Keratinocyte (primary cell): ENCODE results near the gene MATN4. TPM values are rescaled to one million over a fixed set of nuclear protein-coding genes. Genes with fewer than 3 reads are reported as not detected.

Experiments used
- DNase-seq: peaks from one replicate; pipeline ENCODE4 v3.0.0-alpha.2; 2011; ENCODE audit warnings: low read depth, missing footprints, low spot score
- FAIRE-seq: peaks from 2 replicates; lab custom pipeline; 2011; peaks lifted over from hg19 to GRCh38; lab: Jason Lieb, UNC
- H2AFZ ChIP-seq: 2 replicates; pipeline ENCODE4 v1.6.0; 2012; ENCODE audit warnings: low read length, control low read depth, inconsistent platforms; ENCODE audit not compliant: control insufficient read depth
- H3K27ac ChIP-seq: 2 replicates; pipeline ENCODE4 v1.5.1; 2011; ENCODE audit warnings: low read length; ENCODE audit not compliant: control insufficient read depth, insufficient read depth
- H3K27me3 ChIP-seq: 3 replicates; pipeline ENCODE4 v1.6.0; 2011; ENCODE audit warnings: low read length; ENCODE audit not compliant: control insufficient read depth, insufficient read depth; ENCODE audit errors: extremely low read depth
- H3K36me3 ChIP-seq, 2 experiments: 2 replicates in 1 of 2; 3 replicates in 1 of 2; pipeline ENCODE4 v1.5.1; 2011; ENCODE audit warnings: low read length in 2 of 2, mild to moderate bottlenecking in 1 of 2; ENCODE audit not compliant: control insufficient read depth in 2 of 2, insufficient read depth in 2 of 2; ENCODE audit errors: extremely low read depth in 1 of 2
- H3K4me1 ChIP-seq: 3 replicates; pipeline ENCODE4 v1.5.1; 2011; ENCODE audit warnings: low read length; ENCODE audit not compliant: control insufficient read depth, insufficient read depth; ENCODE audit errors: extremely low read depth
- H3K4me2 ChIP-seq: 3 replicates; pipeline ENCODE4 v1.6.0; 2011; ENCODE audit warnings: low read depth, low read length; ENCODE audit not compliant: control insufficient read depth, insufficient read depth; ENCODE audit errors: extremely low read depth
- H3K4me3 ChIP-seq, 3 experiments: fragments of 200-600 bp in 1 of 3; sonication (generic) in 1 of 3; 2 replicates in 2 of 3; 3 replicates in 1 of 3; pipeline ENCODE4 v1.5.1; 2011 to 2016; ENCODE audit warnings: low read length in 3 of 3, mild to moderate bottlenecking in 3 of 3, control low read depth in 2 of 3, inconsistent platforms in 1 of 3, low read depth in 1 of 3, mixed read lengths in 1 of 3, mixed run types in 1 of 3, moderate library complexity in 1 of 3; ENCODE audit not compliant: control insufficient read depth in 2 of 3, insufficient read depth in 2 of 3; ENCODE audit errors: extremely low read depth in 1 of 3
- H3K79me2 ChIP-seq: 2 replicates; pipeline ENCODE4 v1.6.0; 2012; ENCODE audit warnings: low read length; ENCODE audit not compliant: control insufficient read depth, insufficient read depth
- H3K9ac ChIP-seq: 3 replicates; pipeline ENCODE4 v1.6.0; 2011; ENCODE audit warnings: low read length; ENCODE audit not compliant: control insufficient read depth, insufficient read depth; ENCODE audit errors: extremely low read depth
- H3K9me1 ChIP-seq: 3 replicates; pipeline ENCODE4 v1.6.0; 2011; ENCODE audit warnings: low read length; ENCODE audit not compliant: control insufficient read depth, insufficient read depth; ENCODE audit errors: extremely low read depth
- H3K9me3 ChIP-seq: 2 replicates; pipeline ENCODE4 v1.5.1; 2012; ENCODE audit warnings: low read depth, low read length; ENCODE audit not compliant: control insufficient read depth
- H4K20me1 ChIP-seq: 3 replicates; pipeline ENCODE4 v1.6.0; 2011; ENCODE audit warnings: low read length; ENCODE audit not compliant: control insufficient read depth, insufficient read depth; ENCODE audit errors: extremely low read depth
- CTCF ChIP-seq, 3 experiments: IDR thresholded peaks in 1 of 3; conservative IDR thresholded peaks in 1 of 3; optimal IDR thresholded peaks in 1 of 3; 2 replicates in 2 of 3; 3 replicates in 1 of 3; pipeline versions ENCODE3 to v1.5.1; 2011; ENCODE audit warnings: low read length in 3 of 3, mild to moderate bottlenecking in 3 of 3, moderate library complexity in 2 of 3, control low read depth in 1 of 3, inconsistent platforms in 1 of 3; ENCODE audit not compliant: insufficient read depth in 2 of 3; ENCODE audit errors: extremely low read depth in 1 of 3
- EZH2 ChIP-seq: IDR thresholded peaks from one replicate; pipeline ENCODE4 v1.6.1; 2012; ENCODE audit warnings: inconsistent platforms, mild to moderate bottlenecking, low read length, moderate library complexity
- dilution Hi-C: fragments of 300-500 bp; cut with MboI; formaldehyde crosslinking; loops from one replicate; pipeline ENCODE4 v1.7.0; 2020; ENCODE audit warnings: low sequenced_read_pairs; ENCODE audit not compliant: extremely low pct_ligation_motif_present
- polyA plus RNA-seq, 5 experiments: library from polyadenylated mRNA; depleted of rRNA in 3 of 5; stranded (reverse) in 3 of 5; stranded (forward) in 1 of 5; unstranded in 1 of 5; fragments of >200 nt; gene quantifications; 1 replicate in 1 of 5; 2 replicates in 3 of 5; 3 replicates in 1 of 5; pipeline versions ENCODE4 v1.2.1 to v1.2.3, GENCODE V29; 2011 to 2012; ENCODE audit warnings: missing spikeins in 2 of 5, low read depth in 1 of 5, low replicate concordance in 1 of 5

The MATN4 gene
- polyA plus RNA-seq, 1 donor (not counting 4 experiments of a cell fraction or from before 2014, with no cell fraction given): not detected

- Histone ChIP-seq H3K4me2 (peak overlapping the region; percentile 70), H3K36me3 (no peaks in the 10 kb centered on the region), H3K27me3 (peaks cover 7% of the 10 kb centered on the region), H3K9ac (peak overlapping the region; percentile 60), H2AFZ (peak overlapping the region; percentile 60), H3K27ac (no peak overlapping the region), H3K9me1 (no peaks in the 10 kb centered on the region), H3K9me3 (no peaks in the 10 kb centered on the region), H3K79me2 (no peaks in the 10 kb centered on the region), H4K20me1 (no peaks in the 10 kb centered on the region), H3K4me1 (peaks cover 3% of the 10 kb centered on the region), H3K4me3 (peak overlapping the region; percentile 36 to 55 (median 47))
- dilution Hi-C loops: no loop called here
- DNase-seq (peak; percentile 30), FAIRE-seq (no peak)
- TF ChIP-seq CTCF (optimal IDR thresholded peaks at IDR 0.05 in 1 of 3, IDR thresholded peaks at IDR 0.05 in 1 of 3, conservative IDR thresholded peaks at IDR 0.05 in 1 of 3; ENCODE audit: extremely low read depth in 1 of 3, insufficient read depth in 2 of 3, low read length in 3 of 3): peak; percentile 79 to 99 (median 89)
- no peak for TF ChIP-seq EZH2
These were observed 14.8 kb downstream of the MATN4 start for GRCh38 chr20:45293041-45294002.

GRCh38 chr20:45292343-45292742, 15.8 kb downstream of the MATN4 start:
- dilution Hi-C loops: no loop called here
- H2AFZ ChIP-seq: no peak overlapping the region
- no peaks in the 10 kb centered on the region for H3K9me1 ChIP-seq
- H3K36me3 ChIP-seq: no peaks in the 10 kb centered on the region
- no peak overlapping the region for H3K4me3 ChIP-seq
- H3K79me2 ChIP-seq: no peaks in the 10 kb centered on the region
- FAIRE-seq: no peak
- H3K4me2 ChIP-seq: no peak overlapping the region
- peaks cover 3% of the 10 kb centered on the region for H3K4me1 ChIP-seq
- TF ChIP-seq EZH2 (no peak), CTCF (optimal IDR thresholded peaks at IDR 0.05 in 1 of 3, IDR thresholded peaks at IDR 0.05 in 1 of 3, conservative IDR thresholded peaks at IDR 0.05 in 1 of 3; ENCODE audit: extremely low read depth in 1 of 3, insufficient read depth in 2 of 3, low read length in 3 of 3) (no peak)
- no peak overlapping the region for H3K27ac ChIP-seq
- H3K9me3 ChIP-seq: no peaks in the 10 kb centered on the region
- H3K27me3 ChIP-seq: peaks cover 7% of the 10 kb centered on the region
- H4K20me1 ChIP-seq: no peaks in the 10 kb centered on the region
- no peak for DNase-seq
- H3K9ac ChIP-seq: no peak overlapping the region
